Raji (cell line): ENCODE data around the gene BARX2.

ENCODE experiments used
- POLR2A ChIP-seq: IDR thresholded peaks from 2 replicates; pipeline ENCODE4 v1.6.1; 2011; ENCODE audit warnings: low read depth, low read length, control low read depth; ENCODE audit not compliant: insufficient read depth

Gene BARX2

GRCh38 chr11:129386795-129387397 lies 11.2 kb downstream of the BARX2 start:
- TF ChIP-seq POLR2A = no peak

DNA sequence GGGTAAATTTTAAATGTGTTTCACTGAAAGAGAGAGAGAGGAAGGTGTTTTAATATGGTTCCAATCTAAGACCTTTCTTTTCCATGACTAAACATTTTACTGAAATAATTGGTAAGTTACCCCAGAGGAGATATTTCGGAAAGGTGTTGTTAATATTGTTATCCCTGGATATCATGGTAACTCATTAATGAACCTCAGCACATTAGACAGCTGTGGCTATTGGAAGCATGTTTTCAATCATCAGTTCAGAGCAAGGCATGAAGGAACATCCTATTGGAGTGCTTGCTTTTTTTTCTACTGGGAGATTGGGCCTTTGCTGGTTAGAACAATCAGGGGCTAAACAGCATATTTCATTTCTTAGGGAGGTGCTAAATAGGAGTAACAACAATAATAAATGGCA lies 11.8 kb downstream of the BARX2 start:
- TF ChIP-seq POLR2A = no peak

DNA sequence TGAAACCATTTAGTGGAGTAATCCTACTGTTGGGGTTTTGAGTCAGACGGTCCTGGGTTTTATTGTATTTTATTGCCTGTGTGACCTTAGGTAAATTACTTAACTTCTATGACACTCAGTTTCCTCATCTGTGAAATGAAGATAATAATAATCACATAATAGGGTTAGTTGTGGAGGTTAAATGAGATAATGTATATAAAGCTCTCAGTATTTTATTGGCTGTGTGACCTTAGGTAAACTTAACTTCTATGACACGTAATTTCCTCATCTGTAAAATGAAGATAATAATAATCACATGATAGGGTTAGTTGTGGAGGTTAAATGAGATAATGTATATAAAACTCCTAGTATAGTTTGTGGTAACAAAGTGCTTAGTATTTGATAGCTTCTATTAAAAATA lies 13.2 kb downstream of the BARX2 start:
- no peak for TF ChIP-seq POLR2A

- TF ChIP-seq POLR2A = no peak
Measured at GRCh38 chr11:129390303-129390821, 14.7 kb downstream of the BARX2 start.

- no peak for TF ChIP-seq POLR2A
Measured at GRCh38 chr11:129391360-129391759, 15.7 kb downstream of the BARX2 start.

DNA sequence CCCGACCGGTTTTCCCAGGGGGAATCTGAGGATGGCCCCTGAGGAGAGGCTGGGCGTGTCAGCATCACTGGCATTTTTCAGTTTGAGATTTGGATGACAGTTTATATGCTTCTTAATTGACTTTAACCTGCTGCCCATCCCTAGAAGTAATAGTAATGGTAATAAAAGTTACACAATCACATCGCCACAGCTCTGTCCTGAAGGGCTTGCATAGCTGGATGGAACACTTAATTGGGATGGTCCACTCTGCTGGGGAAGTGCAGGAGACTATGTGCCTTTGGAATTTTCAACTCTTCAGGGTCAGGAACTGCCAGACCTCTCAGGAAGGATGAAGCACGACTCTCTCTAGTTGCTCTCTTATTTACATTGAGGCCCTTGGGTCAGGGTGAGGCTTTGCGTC lies 16.2 kb downstream of the BARX2 start:
- TF ChIP-seq POLR2A = no peak

DNA sequence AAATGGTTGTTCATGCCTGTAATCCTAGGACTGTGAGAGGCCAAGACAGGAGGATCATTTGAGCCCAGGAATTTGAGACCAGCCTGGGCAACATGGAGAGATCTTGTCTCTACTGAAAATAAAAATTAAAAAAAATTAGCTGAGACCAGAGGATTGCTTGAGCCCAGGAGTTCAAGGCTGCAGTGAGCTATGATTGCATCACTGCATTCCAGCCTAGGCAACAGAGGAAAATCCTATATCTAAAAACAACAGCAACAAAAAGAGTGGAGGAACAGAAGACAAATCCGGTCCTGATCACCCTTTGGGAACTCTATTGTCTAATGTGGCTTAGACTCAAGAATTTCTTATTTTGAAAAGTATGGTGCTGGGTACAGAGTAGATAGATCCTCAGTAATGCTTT lies 17.3 kb downstream of the BARX2 start:
- TF ChIP-seq POLR2A = no peak

DNA sequence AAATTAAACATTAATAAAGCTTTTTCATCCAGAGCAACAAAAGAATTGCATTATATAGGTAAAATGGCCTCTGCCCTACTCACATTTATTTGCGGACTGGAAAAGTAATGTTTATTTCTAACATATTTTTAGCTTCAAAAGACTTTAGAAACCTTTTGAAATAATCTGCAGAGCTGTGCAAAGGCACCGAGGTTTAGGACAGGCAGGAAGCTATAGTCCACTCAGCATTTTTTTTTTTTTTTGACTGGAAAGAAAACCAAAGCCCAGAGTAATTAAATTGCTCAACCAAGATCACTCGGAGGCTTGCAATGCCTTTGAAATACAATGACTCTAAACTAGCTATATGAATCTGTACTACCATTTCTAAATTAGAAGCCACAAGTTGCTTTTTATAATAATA lies 19.1 kb downstream of the BARX2 start:
- TF ChIP-seq POLR2A = no peak

GRCh38 chr11:129395432-129395831 lies 19.8 kb downstream of the BARX2 start:
- no peak for TF ChIP-seq POLR2A

DNA sequence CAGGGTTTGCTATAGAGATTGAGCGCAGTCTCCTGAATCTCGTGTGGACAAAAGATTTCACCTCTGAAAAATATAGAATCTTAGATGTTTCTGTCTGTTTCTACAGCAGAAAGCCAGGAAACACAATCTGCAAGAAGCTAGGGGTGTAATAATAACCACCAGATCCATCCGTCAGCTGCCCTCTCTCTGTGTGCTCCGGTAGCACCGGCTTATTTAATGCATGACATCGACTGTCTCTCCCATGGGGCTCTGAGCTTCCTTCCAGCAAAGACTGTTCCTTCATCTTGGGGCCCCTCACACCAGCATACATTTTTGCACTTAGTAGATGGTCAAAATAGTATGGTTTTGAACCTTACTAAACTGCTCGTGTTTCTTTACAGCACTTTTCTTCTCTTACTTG lies 20.2 kb downstream of the BARX2 start:
- no peak for TF ChIP-seq POLR2A

DNA sequence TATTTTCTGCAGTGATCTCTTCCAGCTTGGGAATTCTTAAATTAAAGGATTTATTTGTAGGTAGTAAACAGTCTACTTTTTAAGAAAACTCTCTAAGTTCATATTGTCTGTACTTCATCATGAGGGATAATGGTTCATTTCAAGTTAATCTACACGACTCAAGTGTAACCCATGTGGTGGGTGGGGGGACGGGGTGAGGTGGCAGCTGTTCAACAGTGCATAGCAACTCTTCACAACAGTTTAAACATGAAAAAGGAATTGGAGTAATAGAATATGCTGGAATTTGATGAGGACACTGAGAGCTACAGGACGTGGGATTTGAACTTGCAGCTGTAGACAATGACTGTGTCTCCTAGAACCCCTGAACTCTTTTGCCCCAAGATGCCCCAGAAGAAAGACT lies 20.8 kb downstream of the BARX2 start:
- TF ChIP-seq POLR2A = no peak

GRCh38 chr11:129402206-129403171 lies 26.8 kb downstream of the BARX2 start:
- TF ChIP-seq POLR2A = no peak

- no peak for TF ChIP-seq POLR2A
Measured at GRCh38 chr11:129404731-129405130, 29.1 kb downstream of the BARX2 start.

DNA sequence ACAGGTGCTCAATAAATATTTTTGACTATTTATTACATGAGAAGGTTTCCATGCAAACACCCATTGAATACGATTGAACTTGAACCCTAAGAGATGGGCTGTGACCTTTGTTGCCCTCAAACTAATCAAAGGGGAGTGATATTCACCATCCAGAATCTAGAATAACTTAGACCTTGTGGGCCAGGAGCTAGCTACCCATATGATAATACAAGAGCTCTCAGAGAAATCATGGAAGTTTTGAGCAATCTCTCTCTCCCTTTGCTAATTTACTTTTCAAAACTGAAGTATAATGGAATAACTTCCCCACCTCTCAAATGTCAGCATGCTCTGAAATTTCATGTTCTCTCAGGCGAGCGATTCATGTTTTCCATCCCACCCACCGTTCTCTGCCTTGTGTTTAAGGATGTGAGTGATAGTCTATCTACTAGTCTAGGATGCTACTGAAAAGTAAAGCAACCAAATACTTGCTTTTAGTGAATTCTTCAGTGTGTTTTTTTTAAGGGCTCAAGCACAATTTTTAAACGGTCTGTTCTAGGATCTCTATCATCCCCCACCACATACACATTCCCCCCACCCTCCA lies 33.3 kb downstream of the BARX2 start:
- no peak for TF ChIP-seq POLR2A

GRCh38 chr11:129410395-129410960 lies 34.8 kb downstream of the BARX2 start:
- TF ChIP-seq POLR2A = no peak

- TF ChIP-seq POLR2A = no peak
Measured at GRCh38 chr11:129412494-129412893, 36.8 kb downstream of the BARX2 start.
